Eye (tissue), 1 donor: ENCODE results near the gene NCAPH2.

Experiments used
- DNase-seq: peaks from one replicate; pipeline ENCODE4 v3.0.0-alpha.2; 2015

Gene NCAPH2

DNA sequence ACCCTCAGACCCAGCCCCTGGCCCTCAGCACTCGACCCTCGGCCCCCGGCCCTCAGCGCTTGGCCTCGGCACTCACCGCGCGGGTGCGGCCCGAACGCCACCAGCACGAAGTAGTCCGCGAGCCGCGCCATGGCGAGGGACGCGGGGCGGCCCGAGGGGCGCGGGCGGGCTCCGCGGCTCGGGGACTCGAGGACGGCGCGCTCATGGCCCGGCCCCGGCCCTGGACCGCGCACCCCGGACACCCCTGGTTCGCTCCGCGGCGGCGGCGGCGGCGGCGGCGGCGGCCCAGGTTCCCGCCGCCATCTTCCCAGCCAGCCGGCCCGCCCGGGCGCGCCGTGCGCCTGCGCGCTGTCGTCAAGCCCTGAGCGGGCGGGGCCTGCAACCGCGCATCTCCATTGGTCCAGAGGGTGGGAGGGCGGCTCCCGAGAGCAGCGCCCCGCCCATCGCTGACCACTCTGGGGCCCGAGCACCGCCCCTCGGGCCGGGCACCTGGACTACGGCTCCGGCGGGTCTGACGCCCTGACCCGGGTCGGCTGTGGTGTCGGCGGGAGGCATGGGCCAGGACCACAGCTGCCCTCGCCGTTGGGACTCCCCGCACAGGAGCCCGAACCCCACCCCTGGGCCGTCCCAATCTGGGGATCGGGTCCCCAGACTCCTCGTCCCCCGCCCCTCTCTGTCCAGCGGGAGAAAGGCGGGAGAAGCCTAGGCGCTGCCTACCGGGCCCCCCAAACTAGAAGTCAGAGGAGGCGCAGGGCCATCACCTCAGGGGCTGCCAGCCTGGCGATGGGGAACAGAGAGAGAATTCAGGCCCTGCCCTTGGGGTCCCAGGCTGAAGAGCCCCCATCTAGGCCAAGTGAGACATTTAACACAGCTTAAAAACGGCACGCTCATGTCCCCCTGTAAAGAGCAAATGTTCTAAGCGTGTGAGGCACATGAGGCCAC is 33.0 kb upstream of the NCAPH2 start, which contains the start of gene SBF1:
Gene SBF1 (minus strand): TSS at position 326 of the 942 bp plus-strand sequence. CDS start 195 bp downstream, at position 131.
- peak; percentile 96 for DNase-seq

DNA sequence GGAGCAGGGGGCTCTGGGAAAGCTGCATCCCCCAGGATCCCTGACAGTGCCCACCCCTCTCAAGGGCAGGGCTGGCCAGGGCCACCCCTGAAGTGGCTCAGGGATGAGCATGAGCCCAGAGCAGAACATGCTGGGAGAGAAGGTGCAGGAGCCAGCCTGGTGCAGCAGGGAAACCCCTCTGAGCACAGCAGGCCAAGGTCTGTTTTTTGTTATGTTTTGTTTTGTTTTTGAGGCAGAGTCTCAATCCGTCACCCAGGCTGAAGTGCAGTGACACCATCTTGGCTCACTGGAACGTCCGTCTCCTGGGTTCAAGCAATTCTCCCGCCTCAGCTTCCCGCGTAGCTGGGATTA is 32.4 kb upstream of the NCAPH2 start:
- no peak for DNase-seq

DNA sequence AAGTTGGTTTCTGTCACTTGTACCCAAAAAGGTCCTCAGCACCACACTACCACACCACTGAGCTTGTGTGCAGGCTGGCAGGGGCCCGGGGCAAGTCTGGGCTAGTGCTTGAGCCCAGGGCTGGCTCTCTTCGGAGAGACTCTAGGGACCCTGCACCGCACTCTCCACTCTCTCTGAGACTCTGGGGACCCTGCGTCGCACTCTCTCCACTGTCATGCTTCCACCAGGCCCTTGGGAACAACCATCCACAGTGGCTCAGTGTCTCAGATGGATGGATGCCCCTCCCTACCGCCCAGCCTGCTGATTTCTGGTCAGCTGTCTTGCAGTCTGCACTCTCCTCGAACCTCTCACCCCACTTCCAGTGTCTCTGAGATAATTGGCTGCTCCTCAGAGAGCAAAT is 31.2 kb upstream of the NCAPH2 start:
- DNase-seq: peak; percentile 51

DNA sequence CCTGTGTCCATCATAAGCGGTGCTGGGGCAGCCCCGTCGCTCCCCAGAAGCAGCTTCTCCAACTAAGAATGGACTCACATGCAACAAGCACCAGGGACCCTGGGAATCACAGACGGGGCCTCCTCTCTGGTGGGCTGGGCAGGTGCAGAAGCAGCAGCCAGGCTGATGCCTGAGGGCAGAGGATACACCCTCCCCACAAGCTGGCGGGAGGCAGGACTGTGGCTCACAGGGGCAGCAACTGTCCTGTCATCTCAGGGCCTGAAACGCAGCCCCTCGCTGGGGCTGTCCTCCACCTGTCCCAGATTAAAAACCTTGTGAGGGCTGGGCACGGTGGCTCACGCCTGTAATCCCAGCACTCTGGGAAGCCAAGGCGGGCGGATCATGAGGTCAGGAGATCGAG is 30.1 kb upstream of the NCAPH2 start:
- no peak for DNase-seq

DNA sequence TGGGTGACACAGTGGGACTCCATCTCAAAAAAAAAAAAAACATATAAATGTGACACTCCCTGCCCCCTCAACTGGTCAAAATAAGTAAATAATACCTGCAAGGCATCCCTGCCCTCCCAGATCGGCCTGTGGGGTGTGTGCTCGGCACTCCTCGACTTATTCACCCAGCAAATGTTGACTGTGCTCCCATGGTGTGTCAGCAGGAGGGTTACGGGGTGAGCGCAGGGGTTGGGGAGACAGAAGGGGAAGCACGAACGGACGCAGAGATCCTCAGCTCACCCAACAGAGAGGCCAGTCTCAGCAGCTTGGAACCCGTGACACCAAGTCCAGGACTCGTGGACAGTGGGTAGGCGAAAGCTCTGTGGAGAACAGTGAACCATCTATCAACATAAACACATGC is 28.3 kb upstream of the NCAPH2 start:
- DNase-seq: no peak

DNA sequence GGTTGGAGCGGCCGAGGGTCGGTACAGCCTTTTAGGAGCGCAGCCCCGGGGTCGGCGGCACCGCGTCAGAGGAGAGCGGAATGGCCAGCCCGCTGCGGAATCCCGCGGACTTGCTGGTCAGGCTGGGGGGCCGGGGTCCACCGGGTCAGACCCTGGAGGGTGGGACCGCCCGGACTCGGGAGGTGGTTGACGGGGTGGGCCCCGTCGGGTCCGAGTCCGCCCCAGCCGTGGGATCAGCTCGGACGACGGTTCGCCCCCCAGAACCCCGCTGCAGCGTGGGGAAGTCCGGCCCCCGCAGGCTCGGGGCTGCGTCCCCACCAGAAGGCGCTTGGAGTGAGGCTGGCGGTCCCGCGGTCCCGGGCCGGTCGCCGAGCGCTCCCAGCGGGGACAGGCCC is 27.0 kb upstream of the NCAPH2 start:
- DNase-seq: no peak

DNA sequence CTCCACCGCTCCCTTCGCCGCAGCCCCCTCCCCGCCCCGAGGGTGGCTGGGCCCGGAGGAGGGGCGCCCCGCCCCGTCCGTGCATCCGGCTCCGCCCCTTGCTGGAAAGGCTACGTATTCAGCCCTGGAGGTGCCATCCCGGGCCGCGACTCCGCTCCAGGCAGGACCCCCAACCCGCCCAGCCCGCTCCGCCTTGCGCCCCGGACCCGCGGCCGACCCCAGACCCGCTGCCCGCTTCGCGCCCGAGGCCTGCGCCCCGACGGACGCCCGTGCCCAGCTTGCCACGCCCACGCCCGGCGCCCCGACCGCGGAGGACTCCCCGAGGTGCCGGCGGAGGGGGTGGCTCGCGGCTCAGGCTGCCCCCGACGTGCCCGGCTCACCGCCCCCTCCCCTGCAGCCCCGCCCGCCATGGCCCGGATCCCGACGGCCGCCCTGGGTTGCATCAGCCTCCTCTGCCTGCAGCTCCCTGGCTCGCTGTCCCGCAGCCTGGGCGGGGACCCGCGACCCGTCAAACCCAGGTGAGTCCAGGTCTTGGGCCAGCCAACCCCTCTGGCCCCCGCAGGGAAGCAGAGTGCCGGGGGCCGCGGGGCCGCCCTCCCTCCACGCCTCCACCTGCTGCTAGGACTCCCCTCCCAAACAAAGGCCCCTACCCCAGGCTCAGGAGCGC is 26.5 kb upstream of the NCAPH2 start, which contains the start of gene ADM2:
Gene ADM2 (plus strand): TSS at position 104 of the 667 bp plus-strand sequence. CDS start 305 bp downstream, at position 409.
- peak; percentile 50 for DNase-seq

DNA sequence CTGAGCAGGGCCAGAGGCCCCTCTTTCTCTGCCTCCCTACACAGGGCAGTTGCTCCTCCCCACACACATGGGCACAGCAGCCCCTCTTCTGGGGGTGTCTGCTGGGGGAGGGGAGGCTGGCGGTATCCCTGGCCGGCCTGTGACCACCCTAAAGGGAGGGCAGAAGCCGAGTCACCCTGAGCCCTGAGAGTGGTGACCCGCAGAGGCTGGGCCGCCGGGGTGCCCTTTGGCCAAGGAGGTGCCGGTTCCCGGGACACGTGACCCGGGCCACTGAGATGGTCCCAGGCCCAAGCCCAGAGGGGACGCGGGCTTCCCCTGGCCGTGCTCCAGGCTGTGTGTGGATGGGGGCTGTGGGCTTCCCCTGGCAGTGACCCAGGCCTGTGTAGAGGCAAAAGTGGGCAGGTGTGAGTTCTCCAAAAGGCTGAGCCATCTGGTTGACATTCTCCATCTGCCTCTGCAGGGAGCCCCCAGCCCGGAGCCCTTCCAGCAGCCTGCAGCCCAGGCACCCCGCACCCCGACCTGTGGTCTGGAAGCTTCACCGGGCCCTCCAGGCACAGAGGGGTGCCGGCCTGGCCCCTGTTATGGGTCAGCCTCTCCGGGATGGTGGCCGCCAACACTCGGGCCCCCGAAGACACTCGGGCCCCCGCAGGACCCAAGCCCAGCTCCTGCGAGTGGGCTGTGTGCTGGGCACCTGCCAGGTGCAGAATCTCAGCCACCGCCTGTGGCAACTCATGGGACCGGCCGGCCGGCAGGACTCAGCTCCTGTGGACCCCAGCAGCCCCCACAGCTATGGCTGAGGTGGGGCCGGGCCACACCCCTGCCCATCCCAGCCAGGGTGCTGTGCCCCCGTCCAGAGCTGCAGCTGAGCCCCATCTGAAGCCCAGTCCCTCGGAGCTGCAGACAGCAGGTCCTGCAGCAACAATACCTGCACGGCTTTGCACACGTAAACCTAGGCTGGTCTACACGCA is 25.6 kb upstream of the NCAPH2 start:
- no peak for DNase-seq

DNA sequence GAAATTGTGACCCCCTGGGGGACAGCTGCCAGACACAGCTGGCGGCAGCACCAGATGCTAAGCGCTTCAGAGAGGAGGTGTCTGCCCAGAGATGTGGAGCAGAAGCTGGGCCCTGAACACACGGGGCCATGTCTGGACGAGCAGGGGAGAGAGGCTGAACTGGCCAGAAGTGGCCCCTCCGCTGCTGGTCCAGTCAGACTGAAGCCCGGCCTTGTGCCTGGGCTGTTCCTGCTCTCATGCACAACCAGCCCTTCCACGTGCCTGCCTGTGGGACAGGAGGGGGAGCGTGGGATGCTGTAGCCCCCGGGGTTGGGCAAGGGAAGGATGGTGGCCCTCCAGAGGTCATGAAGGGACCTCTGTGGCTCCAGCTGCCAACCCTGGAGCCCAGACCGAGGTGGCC is 24.9 kb upstream of the NCAPH2 start:
- no peak for DNase-seq

DNA sequence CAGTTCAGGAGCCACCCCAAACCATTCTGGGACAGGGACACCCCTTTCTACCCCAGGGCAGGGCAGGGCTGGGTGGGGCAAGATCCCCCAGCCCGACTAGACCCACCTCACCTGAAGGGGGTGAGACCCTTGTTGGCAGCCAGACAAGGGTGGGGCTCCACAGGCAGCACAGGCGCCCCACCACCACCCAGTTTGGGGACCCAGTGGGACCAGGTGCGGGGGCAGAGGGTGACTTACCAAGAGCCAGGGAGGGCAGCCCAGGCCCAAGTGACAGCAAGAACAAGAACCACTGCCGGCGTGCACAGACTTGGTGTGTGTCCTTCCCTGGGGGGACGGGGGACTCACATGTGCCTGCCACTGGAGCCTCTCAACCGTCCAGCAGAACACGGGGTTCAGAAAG is 24.5 kb upstream of the NCAPH2 start:
- no peak for DNase-seq

DNA sequence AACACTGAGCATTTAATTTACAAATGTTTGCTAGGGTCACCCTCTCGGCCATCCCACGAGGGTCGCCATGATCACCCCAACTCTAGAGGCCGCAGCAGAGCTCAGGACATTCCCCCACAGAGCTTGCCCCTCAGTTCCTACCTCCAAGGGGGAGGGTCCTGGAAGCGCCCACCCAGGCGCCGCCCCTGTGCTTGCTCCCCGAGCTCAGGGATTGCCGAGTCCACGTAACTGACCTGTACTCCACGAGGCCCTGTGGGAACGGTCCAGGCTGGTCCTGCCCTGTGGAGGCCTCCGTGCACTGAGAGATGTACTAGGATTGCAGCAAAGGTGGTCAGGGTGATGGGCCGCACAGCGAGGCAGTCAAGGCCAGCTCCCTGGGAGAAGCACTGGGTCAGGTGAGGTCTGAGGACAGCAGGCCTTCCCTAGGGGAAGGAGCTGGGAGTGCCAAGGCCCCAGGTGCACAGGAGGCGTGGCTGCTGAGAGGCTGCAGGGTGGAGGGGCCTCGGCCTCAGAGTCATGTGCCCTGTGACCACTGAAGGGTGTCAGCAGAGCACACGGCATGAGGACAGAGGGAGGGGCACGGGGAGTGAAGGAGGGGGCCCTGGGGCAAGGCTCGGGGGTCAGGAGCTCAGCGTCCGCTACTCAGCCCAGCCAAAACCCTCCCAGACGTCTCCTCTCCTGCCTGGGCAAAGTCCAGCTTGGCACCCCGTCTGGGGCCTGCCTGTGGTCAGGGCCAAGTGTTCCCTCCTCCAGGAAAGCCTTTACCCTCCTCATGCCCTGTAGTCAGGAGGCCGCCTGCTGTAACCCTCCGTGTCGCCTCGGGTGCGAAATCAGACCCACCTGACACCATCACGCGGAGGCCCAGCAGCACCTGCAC is 23.8 kb upstream of the NCAPH2 start:
- DNase-seq: no peak

DNA sequence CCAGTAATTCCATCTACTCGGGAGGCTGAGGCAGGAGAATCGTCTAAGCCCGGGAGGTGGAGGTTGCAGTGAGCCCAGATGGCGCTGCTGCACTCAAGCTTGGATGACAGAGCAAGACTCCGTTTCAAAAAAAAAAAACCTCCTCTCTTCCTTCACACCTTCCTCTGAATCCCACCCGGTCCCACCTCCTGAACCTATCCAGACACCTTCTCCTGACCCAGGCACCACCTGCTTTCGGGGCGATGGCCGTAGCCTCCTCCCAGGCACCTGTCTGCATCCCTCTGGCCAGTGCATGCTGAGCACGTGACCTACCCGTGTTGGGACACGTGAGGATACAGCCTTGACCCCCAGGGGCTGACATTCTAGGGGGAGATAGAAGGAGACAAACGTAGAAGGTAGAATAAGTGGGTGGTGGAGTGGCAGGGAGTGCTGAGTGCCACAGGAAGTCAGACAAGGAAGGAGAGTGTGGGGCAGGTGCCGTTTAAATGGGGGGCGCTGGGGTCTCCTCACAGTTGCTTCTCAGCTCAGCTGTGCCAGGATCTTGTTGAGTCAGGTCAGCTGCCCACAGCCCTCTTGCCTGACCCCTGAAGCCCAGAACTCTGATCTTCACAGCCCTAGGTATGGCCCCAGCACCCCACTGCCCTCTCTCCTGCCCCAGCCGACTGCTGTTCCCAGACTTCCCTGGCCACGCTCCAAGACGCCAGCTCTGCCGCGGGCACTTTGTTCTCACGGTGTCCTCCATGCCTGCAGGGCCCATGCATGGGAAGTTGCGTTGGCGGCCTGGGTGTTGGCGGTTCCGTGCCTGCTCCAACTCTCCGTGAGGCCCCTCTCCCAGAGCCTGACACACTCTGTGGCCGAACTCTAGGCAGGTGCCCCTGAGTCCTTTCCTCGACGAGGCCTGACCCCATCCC is 22.5 kb upstream of the NCAPH2 start:
- DNase-seq: no peak

DNA sequence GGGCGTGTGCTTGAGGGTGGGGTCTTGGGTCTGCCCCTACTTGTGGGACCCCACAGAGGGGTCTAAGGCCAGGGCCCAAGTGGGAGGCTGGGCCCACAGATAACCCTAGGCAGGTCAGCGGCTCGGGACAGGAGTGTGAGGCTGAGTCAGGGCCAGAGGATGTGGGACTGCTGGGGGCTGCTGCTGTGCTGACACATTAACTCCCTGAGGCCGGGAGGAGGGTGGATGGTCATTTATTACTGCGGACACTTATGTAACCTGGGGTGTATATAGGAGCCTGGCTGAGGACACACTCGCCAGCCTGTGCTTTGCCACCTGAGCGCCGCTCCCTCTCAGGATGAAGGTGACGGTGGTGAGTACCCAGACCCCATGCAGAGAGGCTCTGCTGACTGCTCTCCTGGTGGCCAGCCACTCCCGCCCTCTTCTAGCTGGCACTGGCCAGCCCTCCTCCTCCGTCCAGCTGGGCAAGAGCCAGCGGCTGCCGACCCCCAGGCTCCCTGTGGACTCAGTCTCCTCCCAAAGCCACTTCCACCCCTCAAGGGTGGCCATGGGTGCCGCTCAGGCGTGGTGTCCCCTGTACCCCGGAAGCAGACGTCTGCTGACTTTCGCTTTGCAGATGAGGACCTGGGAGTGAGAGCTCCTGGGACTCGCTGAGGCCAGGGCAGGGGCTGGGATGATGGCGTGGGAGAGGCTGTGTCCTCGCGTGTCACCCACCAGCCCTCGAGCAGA is 21.3 kb upstream of the NCAPH2 start, which contains the start of gene MIOX:
Gene MIOX (plus strand): TSS at position 299 of the 729 bp plus-strand sequence. CDS start 39 bp downstream, at position 338.
- no peak for DNase-seq

DNA sequence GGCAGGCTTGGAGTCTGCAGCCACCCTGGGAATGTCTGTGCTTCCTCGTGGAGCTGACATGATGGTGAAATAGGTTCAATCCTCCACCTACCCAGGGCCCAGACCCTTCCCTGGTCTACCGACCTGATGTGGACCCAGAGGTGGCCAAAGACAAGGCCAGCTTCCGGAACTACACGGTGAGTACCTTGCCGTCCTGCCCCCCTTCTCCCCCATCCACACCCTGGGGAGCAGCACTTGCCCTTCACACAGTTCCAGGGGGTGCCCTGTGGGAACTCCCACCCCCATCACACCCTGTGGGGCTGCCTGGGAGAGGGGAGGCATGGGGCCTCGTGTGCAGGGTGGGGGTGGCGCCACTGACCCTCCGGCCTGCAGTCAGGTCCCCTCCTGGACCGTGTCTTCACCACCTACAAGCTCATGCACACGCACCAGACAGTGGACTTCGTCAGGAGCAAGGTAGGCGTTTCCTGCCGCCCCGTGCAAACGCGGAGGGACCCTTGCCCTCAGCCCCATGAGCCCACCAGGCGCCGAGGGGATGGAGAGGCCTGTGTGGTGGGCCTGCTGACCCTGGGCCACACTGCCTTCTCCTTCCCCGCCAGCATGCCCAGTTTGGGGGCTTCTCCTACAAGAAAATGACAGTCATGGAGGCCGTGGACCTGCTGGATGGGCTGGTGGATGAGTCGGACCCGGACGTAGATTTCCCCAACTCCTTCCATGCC is 20.6 kb upstream of the NCAPH2 start:
- no peak for DNase-seq

DNA sequence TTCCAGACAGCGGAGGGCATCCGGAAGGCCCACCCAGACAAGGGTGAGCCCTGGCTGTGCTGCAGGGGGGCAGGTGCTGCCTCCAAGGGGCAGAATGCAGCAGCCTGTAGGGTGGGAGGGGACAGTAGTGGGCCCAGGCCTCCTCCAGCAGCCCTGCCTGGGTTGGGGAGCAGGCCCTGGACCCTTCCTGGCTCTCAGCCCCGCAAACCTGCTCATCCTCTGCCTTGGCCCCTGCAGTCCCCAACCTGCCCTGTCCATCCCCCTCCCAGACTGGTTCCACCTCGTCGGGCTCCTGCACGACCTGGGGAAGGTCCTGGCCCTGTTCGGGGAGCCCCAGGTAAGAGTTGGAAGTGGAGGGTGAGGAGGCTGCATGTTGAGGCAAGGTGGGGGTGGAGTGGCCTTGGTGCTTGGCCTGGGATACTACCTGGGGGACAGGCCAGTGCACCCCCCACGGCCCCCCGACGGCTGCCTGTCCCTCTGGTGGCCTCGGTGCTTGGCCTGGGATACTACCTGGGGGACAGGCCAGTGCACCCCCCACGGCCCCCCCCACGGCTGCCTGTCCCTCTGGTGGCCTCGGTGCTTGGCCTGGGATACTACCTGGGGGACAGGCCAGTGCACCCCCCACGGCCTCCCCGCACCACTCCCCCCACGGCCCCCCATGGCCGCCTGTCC is 19.9 kb upstream of the NCAPH2 start:
- DNase-seq: no peak

DNA sequence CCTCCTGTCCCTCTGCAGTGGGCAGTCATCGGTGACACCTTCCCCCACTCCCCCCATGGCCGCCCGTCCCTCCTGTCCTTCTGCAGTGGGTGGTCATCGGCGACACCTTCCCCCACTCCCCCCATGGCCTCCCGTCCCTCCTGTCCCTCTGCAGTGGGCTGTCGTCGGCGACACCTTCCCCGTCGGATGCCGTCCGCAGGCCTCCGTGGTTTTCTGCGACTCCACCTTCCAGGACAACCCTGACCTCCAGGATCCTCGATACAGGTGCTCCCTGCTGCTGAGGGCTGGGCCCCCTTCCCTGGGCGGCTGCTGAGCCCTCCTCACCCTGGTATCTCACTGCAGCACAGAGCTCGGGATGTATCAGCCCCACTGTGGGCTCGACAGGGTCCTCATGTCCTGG is 19.1 kb upstream of the NCAPH2 start:
- DNase-seq: no peak

DNA sequence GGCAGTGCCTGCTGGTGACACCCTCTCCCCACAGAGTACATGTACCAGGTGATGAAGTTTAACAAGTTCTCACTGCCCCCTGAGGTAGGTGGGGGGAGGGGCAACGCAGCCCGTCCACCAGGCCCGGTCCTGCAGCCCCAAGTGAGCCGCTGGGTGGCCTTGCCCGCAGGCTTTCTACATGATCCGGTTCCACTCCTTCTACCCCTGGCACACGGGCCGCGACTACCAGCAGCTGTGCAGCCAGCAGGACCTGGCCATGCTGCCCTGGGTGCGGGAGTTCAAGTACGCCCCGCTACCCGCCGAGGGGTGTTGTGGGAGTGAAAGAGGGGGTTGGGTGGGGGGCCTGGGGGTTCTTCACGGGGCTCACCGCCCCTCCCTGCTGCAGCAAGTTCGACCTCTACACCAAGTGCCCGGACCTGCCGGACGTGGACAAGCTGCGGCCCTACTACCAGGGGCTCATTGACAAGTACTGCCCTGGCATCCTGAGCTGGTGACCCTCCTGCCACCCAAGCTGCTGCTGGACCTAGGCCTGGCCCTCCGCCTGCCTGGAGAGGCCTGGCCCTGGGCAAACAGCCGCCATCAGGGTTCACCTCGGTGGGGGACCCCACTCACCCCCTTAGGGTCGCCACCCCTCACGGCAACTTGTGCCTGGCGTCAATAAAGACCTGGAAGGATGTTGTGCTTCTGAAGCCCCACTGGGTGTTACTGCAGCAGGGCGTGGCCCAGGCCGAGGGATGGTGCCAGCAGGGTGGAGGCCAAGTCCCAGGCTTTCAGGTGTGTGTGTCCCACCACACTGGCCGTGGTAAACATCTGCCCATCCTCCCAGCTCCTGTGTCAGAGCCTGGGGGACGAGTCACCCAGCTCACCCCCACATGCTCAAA is 18.4 kb upstream of the NCAPH2 start:
- DNase-seq: no peak
